Heart left ventricle (tissue), 16 donors: ENCODE measurements around the gene PDCD6IP. TPM values are rescaled to one million over a fixed set of nuclear protein-coding genes. Genes with fewer than 3 reads are reported as not detected.

Source experiments
- ATAC-seq, 4 donors: fragments of 200-7000 bp; cut with Tn5 transposase; one replicate each; pipeline ENCODE4 v1.9.1; 2020 to 2022; ENCODE audit warnings: moderate library complexity in 4 of 4, mild to moderate bottlenecking in 3 of 4, moderate number of reproducible peaks in 1 of 4
- DNase-seq, 5 donors: peaks; one replicate each; pipeline ENCODE4 v3.0.0-alpha.2; 2020
- H3K27ac ChIP-seq, 12 donors: fragments of 200-600 bp; sonication (generic) in 4 of 12; one replicate each; pipeline versions ENCODE4 v1.5.0 to v1.8.0; 2016 to 2022; ENCODE audit warnings: mild to moderate bottlenecking in 2 of 12
- H3K27me3 ChIP-seq, 9 donors: fragments of 200-600 bp; sonication (generic) in 2 of 9; one replicate each; pipeline versions ENCODE4 v1.5.1 to v1.8.0; 2016 to 2022; ENCODE audit warnings: mild to moderate bottlenecking in 3 of 9
- H3K36me3 ChIP-seq, 9 donors: fragments of 200-600 bp; sonication (generic) in 2 of 9; one replicate each; pipeline versions ENCODE4 v1.5.0 to v1.8.0; 2018 to 2022; ENCODE audit warnings: mild to moderate bottlenecking in 2 of 9
- H3K4me1 ChIP-seq, 12 donors: fragments of 200-600 bp; sonication (generic) in 4 of 12; one replicate each; pipeline versions ENCODE4 v1.5.0 to v1.8.0; 2016 to 2022; ENCODE audit warnings: mild to moderate bottlenecking in 3 of 12
- H3K4me3 ChIP-seq, 12 donors: fragments of 200-600 bp; sonication (generic) in 4 of 12; one replicate each; pipeline versions ENCODE4 v1.5.0 to v1.8.0; 2017 to 2022; ENCODE audit warnings: mild to moderate bottlenecking in 9 of 12, moderate library complexity in 4 of 12
- H3K9me3 ChIP-seq, 12 donors: fragments of 200-600 bp; sonication (generic) in 4 of 12; one replicate each; pipeline versions ENCODE4 v1.5.0 to v1.8.0; 2016 to 2022; ENCODE audit warnings: mild to moderate bottlenecking in 1 of 12
- POLR2A ChIP-seq, 2 donors: fragments of 450-650 bp; IDR thresholded peaks; one replicate each; pipeline ENCODE4 v1.6.1; 2017; ENCODE audit warnings: antibody characterized with exemption in 2 of 2, mild to moderate bottlenecking in 2 of 2, moderate library complexity in 2 of 2
- WGBS, 4 donors: extraction: QIAGEN DNeasy Blood & Tissue Kit in 2 of 4; methylation state at CpG; one replicate each; pipeline versions ENCODE4 v1.1.5 to v1.1.7; 2013 to 2018; 5-methylcytosine and 5-hydroxymethylcytosine counted together
- intact Hi-C, 10 donors: fragments of 100-400 bp; cut with DNase I; formaldehyde crosslinking; loops; one replicate each; pipeline versions ENCODE4 v1.11.1 to v1.14.2; 2022
- polyA plus RNA-seq, 2 donors: library from polyadenylated mRNA; stranded (reverse); fragments of 200-250 nt; gene quantifications; one replicate each; pipeline ENCODE4 v1.2.3, GENCODE V29; 2013
- total RNA-seq, 9 donors: library from RNA; depleted of rRNA in 2 of 9; stranded (reverse); fragments of >200 nt in 2 of 9; fragmentation: NEBNext Ultra II Directional in 3 of 9; extraction: Animal tissue kit (Norgen Biotek cat#: 25700) in 3 of 9; gene quantifications; one replicate each; pipeline versions ENCODE4 v1.1.0 to v1.2.4, GENCODE V29; 2016 to 2023
- TF ChIP-seq, protein P1 (sequence below), 12 donors: fragments of 200-600 bp; sonication (generic) in 4 of 12; IDR thresholded peaks; one replicate each; pipeline versions ENCODE4 v1.5.0 to v1.8.0; 2018 to 2022; ENCODE audit warnings: antibody characterized with exemption in 12 of 12, mild to moderate bottlenecking in 5 of 12
- donor health status: ischemic (EF 13 %, LVEDD 7.1; RV severe dilation, severe dysfunction).
- donor health status: healthy with polysubstance abuse.
- donor health status: DM: no; HTN: yes; CAD: no.
- donor health status: DM: no; HTN: no; CAD: no.
- donor health status: ischemic (EF 25% LVEDD 6.9; RV normal size, moderate dysfunction).
- donor health status: ischemic (EF 25% LVEDD 5.7; RV mildly dilated, moderate dysfunction).
- donor health status: healthy.
- donor health status: DM: yes; HTN: yes; CAD: no.
- donor health status: ischemic (EF 35%, LVEDD 5.7; RV mildly dilated, moderate dysfunction).
- donor health status: nonischemic (EF 11% LVEDD 7.7; RV severe dilation, severe dysfunction).
- donor health status: DM: yes; HTN: yes; CAD: no.
- donor health status: PGD.
- donor health status: ischemic (EF 29% LVEDD 5.4; RV normal size, mild dysfunction).
- donor health status: nonischemic (EF 23%, LVEDD 6.1; RV moderate dilation, normal function).

The PDCD6IP gene
- total and polyA plus RNA-seq, 11 donors: 25.8 to 205 (median 143) TPM

- peaks cover 0 to 13% (median 0%) of the 10 kb centered on the region in 12 donors for H3K9me3 ChIP-seq
- H3K27me3 ChIP-seq: no peaks in the 10 kb centered on the region
- H3K27ac ChIP-seq: no peak overlapping the region
- DNase-seq (no peak), ATAC-seq (no peak)
- 66 to 86% (median 75%) methylated on average over 6 of the region's 6 CpGs for WGBS, 4 donors
- intact Hi-C loops: no loop called here
- H3K4me3 ChIP-seq: no peak overlapping the region
- peaks cover 0 to 8% (median 4%) of the 10 kb centered on the region in 9 donors for H3K36me3 ChIP-seq
- H3K4me1 ChIP-seq: peaks cover 3 to 83% (median 55%) of the 10 kb centered on the region in 12 donors
- no peak for TF ChIP-seq POLR2A (IDR thresholded peaks at IDR 0.05)
- TF ChIP-seq, protein P1, sequence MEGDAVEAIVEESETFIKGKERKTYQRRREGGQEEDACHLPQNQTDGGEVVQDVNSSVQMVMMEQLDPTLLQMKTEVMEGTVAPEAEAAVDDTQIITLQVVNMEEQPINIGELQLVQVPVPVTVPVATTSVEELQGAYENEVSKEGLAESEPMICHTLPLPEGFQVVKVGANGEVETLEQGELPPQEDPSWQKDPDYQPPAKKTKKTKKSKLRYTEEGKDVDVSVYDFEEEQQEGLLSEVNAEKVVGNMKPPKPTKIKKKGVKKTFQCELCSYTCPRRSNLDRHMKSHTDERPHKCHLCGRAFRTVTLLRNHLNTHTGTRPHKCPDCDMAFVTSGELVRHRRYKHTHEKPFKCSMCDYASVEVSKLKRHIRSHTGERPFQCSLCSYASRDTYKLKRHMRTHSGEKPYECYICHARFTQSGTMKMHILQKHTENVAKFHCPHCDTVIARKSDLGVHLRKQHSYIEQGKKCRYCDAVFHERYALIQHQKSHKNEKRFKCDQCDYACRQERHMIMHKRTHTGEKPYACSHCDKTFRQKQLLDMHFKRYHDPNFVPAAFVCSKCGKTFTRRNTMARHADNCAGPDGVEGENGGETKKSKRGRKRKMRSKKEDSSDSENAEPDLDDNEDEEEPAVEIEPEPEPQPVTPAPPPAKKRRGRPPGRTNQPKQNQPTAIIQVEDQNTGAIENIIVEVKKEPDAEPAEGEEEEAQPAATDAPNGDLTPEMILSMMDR (IDR thresholded peaks at IDR 0.05): no peak
Observed at GRCh38 chr3:33803894-33804526, 5.6 kb downstream of the PDCD6IP start.

DNA sequence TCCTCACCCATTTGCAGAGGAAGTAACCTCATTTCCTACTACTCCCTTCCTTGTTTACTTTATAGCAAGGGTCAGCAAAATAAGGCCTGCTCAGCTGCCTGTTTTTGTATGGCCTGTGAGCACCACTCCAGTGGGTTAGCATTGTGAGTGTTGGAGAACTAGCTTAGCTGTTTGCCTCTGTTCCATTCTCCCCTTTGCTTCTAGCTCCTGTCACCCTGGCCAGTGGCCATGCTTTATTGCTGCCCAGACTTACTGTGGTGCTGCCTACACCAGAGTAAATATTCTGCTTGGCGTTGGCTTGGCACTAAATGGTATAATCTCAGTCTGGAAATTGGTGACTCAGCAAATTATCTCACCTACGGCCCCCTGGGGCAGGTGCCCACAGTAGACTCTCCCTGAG lies 8.8 kb downstream of the PDCD6IP start:
- H3K27ac ChIP-seq: peak overlapping the region in 10 of 12 donors; percentile 3 to 73 (median 42)
- 33 to 54% (median 51%) methylated on average over 2 of the region's 2 CpGs for WGBS, 4 donors
- peak; percentile 50 to 80 (median 68) for ATAC-seq

GRCh38 chr3:33808559-33808958 lies 10.1 kb downstream of the PDCD6IP start:
- DNase-seq (no peak), ATAC-seq (no peak)
- 90 to 95% (median 94%) methylated on average over 5 of the region's 5 CpGs for WGBS, 4 donors
- Histone ChIP-seq H3K4me1 (peaks cover 9 to 79% (median 50%) of the 10 kb centered on the region in 12 donors), H3K27ac (no peak overlapping the region), H3K27me3 (no peaks in the 10 kb centered on the region), H3K9me3 (peaks cover 0 to 7% (median 0%) of the 10 kb centered on the region in 12 donors), H3K4me3 (no peak overlapping the region), H3K36me3 (peaks cover 0 to 17% (median under 1%) of the 10 kb centered on the region in 9 donors)
- TF ChIP-seq, protein P1 (IDR thresholded peaks at IDR 0.05): no peak
- TF ChIP-seq POLR2A (IDR thresholded peaks at IDR 0.05): no peak
- intact Hi-C loops: no loop called here

More for the DNA sequence above, 8.8 kb downstream of the PDCD6IP start:
- DNase-seq: peak in 2 of 5 donors; percentile 35 to 43
- Histone ChIP-seq H3K9me3 (peaks cover 0 to 13% (median 0%) of the 10 kb centered on the region in 12 donors), H3K4me1 (peaks cover 9 to 83% (median 55%) of the 10 kb centered on the region in 12 donors), H3K36me3 (peaks cover 0 to 14% (median 0%) of the 10 kb centered on the region in 9 donors), H3K4me3 (no peak overlapping the region), H3K27me3 (no peaks in the 10 kb centered on the region)
- TF ChIP-seq POLR2A (IDR thresholded peaks at IDR 0.05): no peak
- TF ChIP-seq, protein P1 (IDR thresholded peaks at IDR 0.05): no peak
- intact Hi-C loops: no loop called here

DNA sequence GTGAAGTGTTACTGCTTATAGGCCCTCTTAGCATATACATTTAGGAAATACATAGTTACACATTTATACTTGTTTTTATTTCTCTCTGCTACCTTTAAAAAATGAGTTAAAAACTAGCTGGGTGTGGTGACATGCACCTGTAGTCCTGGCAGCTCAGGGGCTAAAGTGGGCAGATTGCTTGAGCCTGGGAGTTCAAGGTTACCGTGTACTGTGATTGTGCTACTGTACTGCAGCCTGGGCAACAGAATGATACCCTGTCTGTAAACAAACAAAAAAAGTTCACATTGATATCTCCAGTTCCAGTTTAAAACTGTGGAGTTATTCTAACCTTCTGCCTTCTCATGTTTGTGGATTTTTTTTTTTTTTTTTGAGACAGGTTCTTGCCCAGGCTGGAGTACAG lies 12.1 kb downstream of the PDCD6IP start:
- Histone ChIP-seq H3K4me3 (no peak overlapping the region), H3K36me3 (peaks cover 0 to 36% (median 20%) of the 10 kb centered on the region in 9 donors), H3K4me1 (peaks cover 9 to 65% (median 48%) of the 10 kb centered on the region in 12 donors), H3K9me3 (no peaks in the 10 kb centered on the region), H3K27me3 (no peaks in the 10 kb centered on the region), H3K27ac (peak overlapping the region in 3 of 12 donors; percentile 3 to 21 (median 10))
- no peak for DNase-seq
- WGBS, 4 donors: 47 to 61% (median 57%) methylated on average over 1 of the region's 1 CpG
- intact Hi-C loops: no loop called here
- TF ChIP-seq, protein P1 (IDR thresholded peaks at IDR 0.05): no peak
- peak; percentile 43 to 83 (median 66) for ATAC-seq
